ENCODE measurements around the gene PDE7B. TPM values are rescaled to one million over a fixed set of nuclear protein-coding genes. Genes with fewer than 3 reads are reported as not detected.

Gene PDE7B
- total RNA-seq, 4 donors from 2014 or later: 12.9 to 22.5 (median 16.4) TPM

DNA sequence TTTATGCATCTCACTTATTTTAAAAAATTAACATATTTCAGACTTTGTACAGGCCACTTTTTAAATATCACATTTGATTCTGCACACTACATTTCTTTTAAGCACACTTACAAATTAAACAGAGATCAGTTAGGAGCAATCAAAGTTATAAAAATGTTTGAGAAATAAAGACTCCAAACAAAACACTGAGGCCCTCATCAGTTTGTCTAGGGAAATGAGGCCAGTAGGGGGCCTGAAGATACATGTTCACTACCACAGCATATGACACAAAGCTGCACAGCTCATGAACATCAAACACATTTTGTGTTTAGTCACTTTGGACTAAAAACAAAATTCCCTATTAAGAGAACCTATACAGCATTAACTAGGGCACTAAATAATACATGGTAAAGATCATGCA is 180.5 kb downstream of the PDE7B start:
- Histone ChIP-seq H3K9me3 (no peaks in the 10 kb centered on the region), H3K36me3 (no peaks in the 10 kb centered on the region), H3K27ac (no peak overlapping the region), H3K4me3 (no peak overlapping the region), H3K4me1 (peaks cover 0 to 23% (median 3%) of the 10 kb centered on the region in 4 donors), H3K27me3 (no peaks in the 10 kb centered on the region)
- TF ChIP-seq EP300 (IDR thresholded peaks at IDR 0.05): no peak
- TF ChIP-seq POLR2A (IDR thresholded peaks at IDR 0.05): no peak
- TF ChIP-seq, protein P1, sequence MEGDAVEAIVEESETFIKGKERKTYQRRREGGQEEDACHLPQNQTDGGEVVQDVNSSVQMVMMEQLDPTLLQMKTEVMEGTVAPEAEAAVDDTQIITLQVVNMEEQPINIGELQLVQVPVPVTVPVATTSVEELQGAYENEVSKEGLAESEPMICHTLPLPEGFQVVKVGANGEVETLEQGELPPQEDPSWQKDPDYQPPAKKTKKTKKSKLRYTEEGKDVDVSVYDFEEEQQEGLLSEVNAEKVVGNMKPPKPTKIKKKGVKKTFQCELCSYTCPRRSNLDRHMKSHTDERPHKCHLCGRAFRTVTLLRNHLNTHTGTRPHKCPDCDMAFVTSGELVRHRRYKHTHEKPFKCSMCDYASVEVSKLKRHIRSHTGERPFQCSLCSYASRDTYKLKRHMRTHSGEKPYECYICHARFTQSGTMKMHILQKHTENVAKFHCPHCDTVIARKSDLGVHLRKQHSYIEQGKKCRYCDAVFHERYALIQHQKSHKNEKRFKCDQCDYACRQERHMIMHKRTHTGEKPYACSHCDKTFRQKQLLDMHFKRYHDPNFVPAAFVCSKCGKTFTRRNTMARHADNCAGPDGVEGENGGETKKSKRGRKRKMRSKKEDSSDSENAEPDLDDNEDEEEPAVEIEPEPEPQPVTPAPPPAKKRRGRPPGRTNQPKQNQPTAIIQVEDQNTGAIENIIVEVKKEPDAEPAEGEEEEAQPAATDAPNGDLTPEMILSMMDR (IDR thresholded peaks at IDR 0.05): peak in 3 of 5 experiments; percentile 10 to 21 (median 17)
- DNase-seq (ENCODE audit: low spot score in 2 of 2): peak in 1 of 2 donors; percentile 42

GRCh38 chr6:136033416-136033815 is 181.9 kb downstream of the PDE7B start:
- H3K27ac ChIP-seq: no peak overlapping the region
- 76 to 82% methylated on average over 4 of the region's 4 CpGs for WGBS, 2 donors
- H3K4me1 ChIP-seq: peaks cover 0 to 38% (median 7%) of the 10 kb centered on the region in 4 donors
- no peaks in the 10 kb centered on the region for H3K27me3 ChIP-seq
- no peaks in the 10 kb centered on the region for H3K9me3 ChIP-seq
- no peak for DNase-seq (ENCODE audit: low spot score in 2 of 2)
- no peak overlapping the region for H3K4me3 ChIP-seq
- no peaks in the 10 kb centered on the region for H3K36me3 ChIP-seq
- no peak for TF ChIP-seq POLR2A (IDR thresholded peaks at IDR 0.05)
- no peak for TF ChIP-seq EP300 (IDR thresholded peaks at IDR 0.05)

GRCh38 chr6:136034422-136034821 is 182.9 kb downstream of the PDE7B start:
- DNase-seq (ENCODE audit: low spot score in 2 of 2): no peak
- Histone ChIP-seq H3K27me3 (no peaks in the 10 kb centered on the region), H3K9me3 (no peaks in the 10 kb centered on the region), H3K4me1 (peaks cover 0 to 46% (median 7%) of the 10 kb centered on the region in 4 donors), H3K36me3 (no peaks in the 10 kb centered on the region), H3K27ac (peak overlapping the region in 1 of 4 donors; percentile 78), H3K4me3 (no peak overlapping the region)
- 68 to 100% methylated on average over 2 of the region's 2 CpGs for WGBS, 2 donors
- TF ChIP-seq, protein P1 (IDR thresholded peaks at IDR 0.05): no peak
- TF ChIP-seq EP300 (IDR thresholded peaks at IDR 0.05) (no peak), POLR2A (IDR thresholded peaks at IDR 0.05) (no peak)

- Histone ChIP-seq H3K9me3 (no peaks in the 10 kb centered on the region), H3K36me3 (no peaks in the 10 kb centered on the region), H3K4me3 (no peak overlapping the region), H3K27me3 (no peaks in the 10 kb centered on the region), H3K4me1 (peaks cover 0 to 54% (median 7%) of the 10 kb centered on the region in 4 donors), H3K27ac (peak overlapping the region in 2 of 4 donors; percentile 61 to 78)
- 38 to 51% methylated on average over 4 of the region's 4 CpGs for WGBS, 2 donors
- TF ChIP-seq EP300 (IDR thresholded peaks at IDR 0.05) (peak in 1 of 2 donors; percentile 51), POLR2A (IDR thresholded peaks at IDR 0.05) (no peak)
- DNase-seq (ENCODE audit: low spot score in 2 of 2): no peak
Measured at GRCh38 chr6:136035378-136036070, 184.0 kb downstream of the PDE7B start.

DNA sequence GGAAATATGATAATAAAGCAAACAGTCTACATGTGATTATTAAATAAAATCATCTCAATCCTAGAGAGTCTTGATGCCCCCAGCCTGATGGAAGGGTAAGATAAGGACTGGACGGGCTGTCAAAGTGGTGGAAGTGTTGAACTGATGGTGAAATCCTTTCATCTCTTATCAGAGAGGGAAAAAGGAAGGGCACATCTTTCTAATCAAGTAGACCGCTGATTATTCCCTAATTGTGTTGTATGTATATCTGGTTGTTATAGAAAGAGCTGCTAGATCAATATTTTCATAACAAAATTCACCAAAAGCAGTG is 184.5 kb downstream of the PDE7B start:
- no peaks in the 10 kb centered on the region for H3K9me3 ChIP-seq
- no peak overlapping the region for H3K4me3 ChIP-seq
- peak overlapping the region in 2 of 4 donors; percentile 61 to 78 for H3K27ac ChIP-seq
- H3K36me3 ChIP-seq: no peaks in the 10 kb centered on the region
- H3K4me1 ChIP-seq: peaks cover 0 to 57% (median 7%) of the 10 kb centered on the region in 4 donors
- no peaks in the 10 kb centered on the region for H3K27me3 ChIP-seq
- DNase-seq (ENCODE audit: low spot score in 2 of 2): no peak
- TF ChIP-seq POLR2A (IDR thresholded peaks at IDR 0.05): no peak
- no peak for TF ChIP-seq EP300 (IDR thresholded peaks at IDR 0.05)
- TF ChIP-seq, protein P1 (IDR thresholded peaks at IDR 0.05): no peak
- 89 to 95% methylated on average over 2 of the region's 2 CpGs for WGBS, 2 donors

GRCh38 chr6:136036601-136037000 is 185.1 kb downstream of the PDE7B start:
- Histone ChIP-seq H3K27ac (peak overlapping the region in 2 of 4 donors; percentile 61 to 78), H3K9me3 (no peaks in the 10 kb centered on the region), H3K4me1 (peaks cover 0 to 57% (median 7%) of the 10 kb centered on the region in 4 donors), H3K27me3 (no peaks in the 10 kb centered on the region), H3K4me3 (no peak overlapping the region), H3K36me3 (no peaks in the 10 kb centered on the region)
- TF ChIP-seq EP300 (IDR thresholded peaks at IDR 0.05) (no peak), POLR2A (IDR thresholded peaks at IDR 0.05) (no peak)
- TF ChIP-seq, protein P1 (IDR thresholded peaks at IDR 0.05): no peak
- DNase-seq (ENCODE audit: low spot score in 2 of 2): no peak
- 51 to 56% methylated on average over 4 of the region's 4 CpGs for WGBS, 2 donors

Data from tibial nerve (tissue), 4 donors.